Measurements from ENCODE around the gene ZNF526. TPM values are rescaled to one million over a fixed set of nuclear protein-coding genes. Genes with fewer than 3 reads are reported as not detected.

ZNF526 gene
- total and polyA plus RNA-seq, 9 of the 15 experiments (the other 6 are each of a cell fraction or from before 2014, with no cell fraction given), result 1.3 to 17.9 (median 6.2) TPM

- TF ChIP-seq ZNF639 (CRISPR knock-in tag; conservative IDR thresholded peaks at IDR 0.05 in 1 of 2, IDR thresholded peaks at IDR 0.05 in 1 of 2) (peak in 1 of 2 experiments; percentile 55; a peak in 2 of 4 replicates), SAFB2 (IDR thresholded peaks at IDR 0.05; ENCODE audit: borderline replicate concordance, low read depth, low read length, severe bottlenecking) (no peak), RBM39 (optimal IDR thresholded peaks at IDR 0.05; ENCODE audit: low read depth, low read length) (peak; percentile 32), ZNF507 (tag; conservative IDR thresholded peaks at IDR 0.05) (no peak), SOX6 (IDR thresholded peaks at IDR 0.05) (peak; percentile 13; the same call in 1 of the 2 replicates), ZNF239 (CRISPR knock-in tag; IDR thresholded peaks at IDR 0.05) (peak; percentile 53), HMGN3 (IDR thresholded peaks at IDR 0.05; ENCODE audit: borderline replicate concordance, extremely low read depth, insufficient read length, low read depth, low read length) (no peak), TAF15 (IDR thresholded peaks at IDR 0.05; ENCODE audit: low read depth, low read length) (no peak), ZKSCAN8 (CRISPR knock-in tag; IDR thresholded peaks at IDR 0.05) (no peak), JUND (IDR thresholded peaks at IDR 0.05; ENCODE audit: borderline replicate concordance, low read depth, low read length) (peak; percentile 57; the same call in 1 of the 2 replicates), JUND (tag; IDR thresholded peaks at IDR 0.05; ENCODE audit: borderline replicate concordance, low read depth, low read length) (peak; percentile 68; the same call in 1 of the 3 replicates), BCOR (IDR thresholded peaks at IDR 0.05) (no peak), ZNF717 (CRISPR knock-in tag; IDR thresholded peaks at IDR 0.05) (no peak), SIN3B (IDR thresholded peaks at IDR 0.05; ENCODE audit: low read depth) (no peak), RAD51 (IDR thresholded peaks at IDR 0.05; ENCODE audit: borderline replicate concordance, low read depth) (peak; percentile 67; the same call in 1 of the 2 replicates), THAP7 (CRISPR knock-in tag; IDR thresholded peaks at IDR 0.05) (no peak), FOXA1 (IDR thresholded peaks at IDR 0.05; ENCODE audit: borderline replicate concordance) (no peak)
- TF ChIP-seq, protein P1, sequence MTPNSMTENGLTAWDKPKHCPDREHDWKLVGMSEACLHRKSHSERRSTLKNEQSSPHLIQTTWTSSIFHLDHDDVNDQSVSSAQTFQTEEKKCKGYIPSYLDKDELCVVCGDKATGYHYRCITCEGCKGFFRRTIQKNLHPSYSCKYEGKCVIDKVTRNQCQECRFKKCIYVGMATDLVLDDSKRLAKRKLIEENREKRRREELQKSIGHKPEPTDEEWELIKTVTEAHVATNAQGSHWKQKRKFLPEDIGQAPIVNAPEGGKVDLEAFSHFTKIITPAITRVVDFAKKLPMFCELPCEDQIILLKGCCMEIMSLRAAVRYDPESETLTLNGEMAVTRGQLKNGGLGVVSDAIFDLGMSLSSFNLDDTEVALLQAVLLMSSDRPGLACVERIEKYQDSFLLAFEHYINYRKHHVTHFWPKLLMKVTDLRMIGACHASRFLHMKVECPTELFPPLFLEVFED (CRISPR knock-in tag; conservative IDR thresholded peaks at IDR 0.05), result 0 out of 2 replicates have a peak, but pooled peaks have one; percentile 70
- TF ChIP-seq, protein P2, sequence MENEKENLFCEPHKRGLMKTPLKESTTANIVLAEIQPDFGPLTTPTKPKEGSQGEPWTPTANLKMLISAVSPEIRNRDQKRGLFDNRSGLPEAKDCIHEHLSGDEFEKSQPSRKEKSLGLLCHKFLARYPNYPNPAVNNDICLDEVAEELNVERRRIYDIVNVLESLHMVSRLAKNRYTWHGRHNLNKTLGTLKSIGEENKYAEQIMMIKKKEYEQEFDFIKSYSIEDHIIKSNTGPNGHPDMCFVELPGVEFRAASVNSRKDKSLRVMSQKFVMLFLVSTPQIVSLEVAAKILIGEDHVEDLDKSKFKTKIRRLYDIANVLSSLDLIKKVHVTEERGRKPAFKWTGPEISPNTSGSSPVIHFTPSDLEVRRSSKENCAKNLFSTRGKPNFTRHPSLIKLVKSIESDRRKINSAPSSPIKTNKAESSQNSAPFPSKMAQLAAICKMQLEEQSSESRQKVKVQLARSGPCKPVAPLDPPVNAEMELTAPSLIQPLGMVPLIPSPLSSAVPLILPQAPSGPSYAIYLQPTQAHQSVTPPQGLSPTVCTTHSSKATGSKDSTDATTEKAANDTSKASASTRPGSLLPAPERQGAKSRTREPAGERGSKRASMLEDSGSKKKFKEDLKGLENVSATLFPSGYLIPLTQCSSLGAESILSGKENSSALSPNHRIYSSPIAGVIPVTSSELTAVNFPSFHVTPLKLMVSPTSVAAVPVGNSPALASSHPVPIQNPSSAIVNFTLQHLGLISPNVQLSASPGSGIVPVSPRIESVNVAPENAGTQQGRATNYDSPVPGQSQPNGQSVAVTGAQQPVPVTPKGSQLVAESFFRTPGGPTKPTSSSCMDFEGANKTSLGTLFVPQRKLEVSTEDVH (IDR thresholded peaks at IDR 0.05; ENCODE audit: low read depth, partially characterized antibody), result peak; percentile 76
- TF ChIP-seq, protein P3, sequence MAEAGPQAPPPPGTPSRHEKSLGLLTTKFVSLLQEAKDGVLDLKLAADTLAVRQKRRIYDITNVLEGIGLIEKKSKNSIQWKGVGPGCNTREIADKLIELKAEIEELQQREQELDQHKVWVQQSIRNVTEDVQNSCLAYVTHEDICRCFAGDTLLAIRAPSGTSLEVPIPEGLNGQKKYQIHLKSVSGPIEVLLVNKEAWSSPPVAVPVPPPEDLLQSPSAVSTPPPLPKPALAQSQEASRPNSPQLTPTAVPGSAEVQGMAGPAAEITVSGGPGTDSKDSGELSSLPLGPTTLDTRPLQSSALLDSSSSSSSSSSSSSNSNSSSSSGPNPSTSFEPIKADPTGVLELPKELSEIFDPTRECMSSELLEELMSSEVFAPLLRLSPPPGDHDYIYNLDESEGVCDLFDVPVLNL (CRISPR knock-in tag; IDR thresholded peaks at IDR 0.05; ENCODE audit: low read depth), result no peak
Observed at GRCh38 chr19:42244347-42245220, 24.5 kb downstream of the ZNF526 start (continued).

All from K562 (cell line).